GM20431 (cell line): Measurements from ENCODE around the gene TPST2.

Source experiments
- in situ Hi-C: fragments of 300-500 bp; cut with MseI, MboI; formaldehyde crosslinking; loops from one replicate; pipeline ENCODE4 v1.15.0; 2020; ENCODE audit warnings: low sequenced_read_pairs; ENCODE audit not compliant: unreplicated experiment

The TPST2 gene

DNA sequence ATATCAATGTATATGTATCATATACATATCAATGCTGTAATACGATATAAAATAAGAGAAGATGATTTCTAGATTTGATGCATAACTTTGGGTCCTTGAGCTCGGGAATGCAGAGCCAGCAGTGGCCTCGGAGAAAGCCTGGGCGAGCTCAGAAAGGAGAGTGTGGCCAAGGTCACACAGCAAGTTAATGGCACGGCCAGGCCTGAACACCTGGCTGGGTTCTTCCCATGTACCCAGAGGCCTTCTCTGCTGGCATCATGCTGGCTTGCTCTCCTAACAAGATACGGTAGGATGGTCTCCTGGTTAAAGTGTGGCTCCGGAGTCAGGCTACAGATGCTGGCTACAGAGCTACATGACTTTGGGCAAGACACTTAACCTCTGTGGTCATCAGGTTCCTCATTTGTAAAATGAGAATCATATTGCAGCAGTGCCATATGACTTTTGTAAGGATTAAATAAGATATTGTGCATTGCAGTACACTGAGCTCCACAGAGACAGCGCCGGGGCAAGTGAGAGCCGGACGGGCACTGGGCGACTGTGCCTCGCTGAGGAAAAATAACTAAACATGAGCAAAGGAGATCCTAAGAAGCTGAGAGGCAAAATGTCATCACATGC, 29.9 kb downstream of the TPST2 start:
- in situ Hi-C loops = no loop called here

- in situ Hi-C loops = no loop called here
Measured at GRCh38 chr22:26558248-26558895, 31.6 kb downstream of the TPST2 start.

DNA sequence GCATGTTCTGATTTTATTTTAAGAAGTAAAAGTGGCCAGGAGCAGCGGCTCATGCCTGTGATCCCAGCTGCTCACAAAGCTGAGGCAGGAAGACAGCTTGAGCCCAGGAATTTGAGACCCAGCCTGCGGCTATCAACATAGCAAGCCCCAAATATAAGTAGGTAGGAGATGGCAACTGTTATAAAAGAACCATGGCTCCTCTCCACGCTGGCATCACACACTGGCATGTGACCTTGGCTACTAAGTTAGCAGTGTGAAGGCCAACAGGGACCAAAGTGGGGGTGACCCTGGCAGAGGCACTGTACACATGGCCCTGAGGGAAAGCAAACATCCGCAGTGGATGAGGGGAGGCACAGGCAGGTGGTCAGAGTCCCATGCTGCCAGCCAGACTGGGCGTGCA, 33.0 kb downstream of the TPST2 start:
- in situ Hi-C loops = no loop called here

DNA sequence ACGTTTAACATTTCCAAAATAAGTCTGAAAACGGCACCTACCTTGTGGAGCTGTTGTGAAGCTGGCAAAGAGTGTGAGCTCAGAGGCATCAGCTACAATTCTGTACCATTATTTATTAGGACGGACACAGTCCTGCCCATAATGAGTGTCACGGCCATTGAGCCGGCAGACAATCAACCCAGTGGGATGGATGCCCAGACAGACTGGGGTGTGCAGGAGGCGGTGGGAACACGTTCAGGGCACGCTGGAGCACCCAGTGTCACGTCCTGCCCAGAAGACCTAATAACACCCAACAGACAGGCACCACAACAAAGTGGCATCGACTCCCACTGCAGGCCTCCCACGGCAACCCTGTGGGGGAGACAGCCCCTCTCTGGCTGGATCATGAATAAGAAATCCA, 34.5 kb downstream of the TPST2 start:
- in situ Hi-C loops = no loop called here

DNA sequence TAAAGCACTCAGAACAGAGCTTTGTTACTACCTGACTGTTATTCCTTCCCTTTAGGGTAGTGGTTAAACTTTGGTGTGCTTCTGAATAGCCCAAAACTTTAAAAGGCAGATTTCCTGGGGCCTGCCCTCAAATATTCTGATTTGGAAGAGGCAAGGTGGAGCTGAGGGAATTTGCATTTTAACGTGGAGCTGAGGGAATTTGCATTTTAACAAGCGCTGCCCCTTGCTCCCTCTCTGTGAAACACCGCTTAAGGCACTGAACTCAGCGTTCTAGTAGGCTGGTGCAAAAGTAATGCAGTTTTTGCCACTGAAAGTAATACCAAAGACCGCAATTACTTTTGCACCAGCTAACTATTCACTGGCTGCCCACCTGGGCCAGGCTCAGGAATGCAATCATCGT, 35.0 kb downstream of the TPST2 start:
- in situ Hi-C loops = no loop called here

GRCh38 chr22:26553056-26553752, 36.7 kb downstream of the TPST2 start:
- in situ Hi-C loops = no loop called here

DNA sequence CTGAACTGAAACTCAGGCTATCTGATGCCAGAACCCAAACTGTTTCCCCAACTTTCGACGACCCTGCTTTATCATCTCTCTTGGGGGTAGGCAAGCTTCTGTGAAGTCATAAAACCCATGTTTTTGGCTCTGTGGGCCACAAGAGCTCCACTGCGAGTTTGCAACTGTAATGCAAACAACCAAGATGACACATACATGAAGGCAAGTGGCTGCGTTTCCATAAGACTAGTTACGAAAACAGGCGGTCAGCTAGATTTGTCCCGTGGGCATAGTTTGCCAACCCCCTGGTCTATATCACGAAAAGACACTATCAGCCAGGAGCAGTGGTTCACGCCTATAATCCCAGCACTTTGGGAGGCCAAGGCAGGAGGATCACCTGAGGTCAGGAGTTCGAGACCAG, 37.5 kb downstream of the TPST2 start:
- in situ Hi-C loops = no loop called here

- in situ Hi-C loops = no loop called here
Measured at GRCh38 chr22:26551568-26551967, 38.4 kb downstream of the TPST2 start.

GRCh38 chr22:26550498-26551033, 39.4 kb downstream of the TPST2 start:
- in situ Hi-C loops = no loop called here

- in situ Hi-C loops = no loop called here
Measured at GRCh38 chr22:26549902-26550497, 39.9 kb downstream of the TPST2 start.

DNA sequence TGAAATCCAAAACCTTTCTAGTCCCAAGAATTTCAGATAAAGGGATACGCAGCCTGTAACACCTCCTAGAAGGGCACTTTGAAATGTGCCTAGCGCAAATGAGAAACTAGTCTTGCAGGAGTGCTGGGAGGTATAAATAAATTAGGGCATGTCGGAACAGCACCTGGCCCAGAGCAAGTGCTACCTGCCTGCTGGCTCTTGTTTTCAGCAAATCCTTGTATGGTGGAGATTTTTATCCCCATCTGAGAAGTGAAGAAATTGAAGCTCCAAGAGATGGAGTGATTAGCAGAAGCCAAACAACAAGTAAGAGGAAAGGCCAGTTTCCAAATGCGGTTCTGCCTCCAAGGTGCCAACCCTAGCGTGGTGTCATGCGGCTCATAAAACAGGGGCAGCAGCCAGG, 40.9 kb downstream of the TPST2 start:
- in situ Hi-C loops = no loop called here

DNA sequence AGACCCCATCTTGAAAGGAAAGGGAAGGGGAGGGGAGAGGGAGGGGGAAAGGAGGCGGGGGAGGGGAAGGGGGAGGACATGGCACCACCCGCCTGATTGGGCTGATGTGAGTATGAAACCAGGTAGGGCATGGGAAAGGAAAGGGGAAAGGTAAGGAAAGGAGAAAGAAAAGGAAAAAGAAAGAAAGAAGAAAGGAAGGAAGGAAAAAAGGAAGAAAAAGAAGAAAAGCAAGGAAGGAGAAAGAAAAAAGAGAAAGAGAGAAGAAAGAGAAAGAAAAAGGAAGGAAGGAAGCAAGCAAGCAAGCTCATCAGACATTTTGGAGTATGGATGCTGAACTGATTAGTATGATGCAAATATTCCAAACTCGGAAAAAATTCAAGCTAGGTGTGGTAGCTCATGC, 41.6 kb downstream of the TPST2 start:
- in situ Hi-C loops = no loop called here

DNA sequence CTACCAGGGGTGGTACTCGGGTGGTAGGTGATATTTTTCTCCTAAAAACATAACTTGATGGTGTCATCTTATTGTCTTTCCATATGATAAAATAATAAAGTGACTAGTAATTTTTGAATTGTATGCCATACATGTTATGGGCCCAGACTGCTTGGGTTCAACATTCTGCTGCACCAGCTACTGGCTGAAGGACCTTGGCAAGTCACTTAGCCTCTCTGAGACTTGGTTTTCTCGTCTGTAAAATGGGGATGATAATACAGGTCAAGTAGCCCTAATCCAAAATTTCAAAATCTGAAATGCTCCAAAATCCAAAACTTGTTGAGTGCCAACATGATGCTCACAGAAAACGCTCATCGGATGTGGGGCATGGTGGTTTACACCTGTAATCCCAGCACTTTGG, 42.1 kb downstream of the TPST2 start:
- in situ Hi-C loops = no loop called here

- in situ Hi-C loops = no loop called here
Measured at GRCh38 chr22:26547426-26547825, 42.5 kb downstream of the TPST2 start.

DNA sequence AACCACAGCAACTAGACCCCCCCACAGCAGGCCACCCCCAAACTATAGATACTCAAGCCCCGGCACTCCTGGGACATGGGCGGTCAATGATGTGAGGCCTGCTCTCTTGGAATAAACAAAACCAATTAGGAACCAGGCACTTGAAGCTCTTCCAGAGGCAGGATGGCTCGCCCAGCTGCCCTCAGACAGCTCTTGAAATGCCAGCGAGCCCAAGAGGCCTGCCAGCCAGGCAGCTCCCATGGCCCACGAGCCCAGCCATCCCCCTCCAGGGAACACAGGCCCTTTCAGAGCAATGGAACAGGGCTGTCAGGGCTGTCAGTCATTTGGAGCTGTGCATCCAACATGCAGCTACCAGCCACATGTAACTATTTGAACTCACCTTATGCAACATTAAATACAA, 43.6 kb downstream of the TPST2 start:
- in situ Hi-C loops = no loop called here

DNA sequence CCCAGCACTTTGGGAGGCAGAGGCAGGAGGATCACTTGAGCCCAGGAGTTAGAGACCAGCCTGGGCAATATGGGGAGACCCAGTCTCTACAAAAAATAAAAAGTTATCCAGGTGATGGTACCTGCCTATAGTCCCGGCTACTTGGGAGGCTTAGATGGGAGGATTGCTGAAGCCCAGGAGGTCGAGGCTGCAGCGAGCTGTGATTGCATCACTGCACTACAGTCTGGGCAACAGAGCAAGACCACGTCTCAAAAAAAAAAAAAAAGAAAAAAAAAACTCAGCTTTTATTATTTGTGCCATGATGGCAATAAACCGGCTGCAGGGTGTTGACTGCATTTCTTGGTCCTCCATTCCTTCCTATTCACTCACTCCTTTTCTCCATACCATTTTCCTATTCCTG, 44.1 kb downstream of the TPST2 start:
- in situ Hi-C loops = no loop called here

- in situ Hi-C loops = no loop called here
Measured at GRCh38 chr22:26545385-26545784, 44.5 kb downstream of the TPST2 start.

- in situ Hi-C loops = no loop called here
Measured at GRCh38 chr22:26544489-26544888, 45.4 kb downstream of the TPST2 start.

DNA sequence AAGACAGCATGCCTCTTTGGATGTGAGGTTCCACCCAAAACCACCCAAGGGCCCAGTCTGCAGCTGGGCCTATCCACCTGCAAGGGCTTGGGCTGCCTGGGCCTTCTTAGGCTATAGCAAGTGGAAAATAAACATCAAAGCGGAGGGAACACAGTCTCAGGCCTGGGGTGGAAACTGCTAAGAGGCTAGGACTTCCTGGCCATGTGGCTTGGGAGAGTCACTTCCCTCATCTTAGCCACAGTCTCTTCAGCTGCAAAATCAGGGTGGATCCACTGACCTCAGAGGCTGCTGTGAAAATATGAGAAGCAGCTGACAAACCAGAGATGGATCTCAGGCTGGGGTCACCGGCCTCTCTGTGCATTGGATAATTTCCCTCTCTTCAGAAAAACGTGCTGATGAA, 47.1 kb downstream of the TPST2 start:
- in situ Hi-C loops = no loop called here

DNA sequence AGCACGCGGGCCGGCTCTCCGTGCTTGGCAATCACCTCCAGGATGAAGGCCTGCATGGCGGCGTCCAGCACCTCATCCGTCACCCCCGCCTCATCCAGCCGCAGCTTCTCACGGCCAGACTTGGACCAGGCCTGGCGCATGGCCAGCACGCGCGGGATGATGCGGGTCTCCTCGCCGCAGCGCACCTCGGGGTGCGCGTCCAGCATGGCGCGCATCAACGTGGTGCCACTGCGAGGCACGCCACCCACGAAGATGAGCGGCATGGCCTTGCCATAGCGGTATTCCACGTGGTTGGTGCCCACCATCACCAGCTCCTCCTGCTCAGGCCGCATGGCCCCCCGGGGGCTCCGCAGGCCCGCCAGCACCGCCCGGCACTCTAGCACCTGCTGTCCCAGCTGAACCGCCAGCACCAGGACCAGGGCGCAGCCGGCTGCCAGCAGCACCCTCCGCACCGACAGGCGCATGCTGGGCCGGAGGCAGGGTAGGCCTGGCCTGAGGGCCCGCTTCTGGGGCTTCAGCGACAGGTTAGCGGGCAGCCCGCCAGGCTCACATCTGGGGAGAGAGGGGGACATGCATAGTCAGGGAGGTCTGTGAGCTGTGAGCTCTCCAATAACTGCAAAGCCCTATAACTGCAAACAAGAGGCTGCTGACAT, 48.6 kb downstream of the TPST2 start:
- in situ Hi-C loops = no loop called here

DNA sequence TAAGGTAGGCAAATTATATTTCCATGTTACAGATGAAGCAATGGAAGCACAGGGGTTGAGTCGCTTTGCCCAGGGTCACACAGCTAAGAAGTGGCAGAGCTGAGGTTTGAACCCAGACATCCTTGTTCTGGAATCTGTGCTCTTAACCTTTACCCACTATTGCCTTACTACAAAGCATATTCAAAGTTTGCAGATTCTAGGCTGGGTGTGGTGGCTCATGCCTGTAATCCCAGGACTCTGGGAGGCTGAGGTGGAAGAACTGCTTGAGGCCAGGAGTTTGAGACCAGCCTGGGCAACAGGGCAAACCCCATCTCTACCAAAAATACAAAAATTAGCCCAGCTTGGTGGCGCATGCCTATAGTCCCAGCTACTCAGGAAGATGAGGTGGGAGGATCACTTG, 49.8 kb downstream of the TPST2 start:
- in situ Hi-C loops = no loop called here
